Cortex of kidney (tissue), 1 donor: Measurements from ENCODE around the gene ENPP3.
"Not testable (repeated sequence)": the region's sequence is repeated elsewhere in the genome, so short reads cannot be mapped to it uniquely, and the experiment has no call there.

Experiments
- DNase-seq: peaks from one replicate; lab custom pipeline; 2025; lab: John Stamatoyannopoulos, UW

Gene ENPP3

DNA sequence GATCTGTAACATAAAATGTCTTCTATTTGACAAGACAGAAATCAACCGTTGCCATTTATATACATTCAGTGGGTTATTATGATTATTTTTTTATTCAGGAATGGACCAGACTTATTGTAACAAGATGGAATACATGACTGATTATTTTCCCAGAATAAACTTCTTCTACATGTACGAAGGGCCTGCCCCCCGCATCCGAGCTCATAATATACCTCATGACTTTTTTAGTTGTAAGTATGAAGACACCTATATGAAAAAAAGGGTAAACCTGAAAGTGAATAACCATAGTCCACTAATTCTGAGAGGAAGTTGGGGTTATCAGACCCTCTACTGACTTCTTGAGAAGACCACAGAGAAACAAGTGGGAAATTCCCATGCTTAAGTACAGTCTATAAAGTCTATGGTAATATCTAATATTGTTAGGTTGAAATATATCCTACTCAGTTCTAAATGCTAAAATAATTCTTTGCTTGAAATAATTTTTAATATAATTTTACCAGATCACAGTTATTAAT, 48.2 kb downstream of the ENPP3 start:
- DNase-seq, result no peak

GRCh38 chr6:131687022-131687421, 49.9 kb downstream of the ENPP3 start:
- DNase-seq, result no peak

- no peak for DNase-seq
Observed at GRCh38 chr6:131688286-131688685, 51.2 kb downstream of the ENPP3 start.

DNA sequence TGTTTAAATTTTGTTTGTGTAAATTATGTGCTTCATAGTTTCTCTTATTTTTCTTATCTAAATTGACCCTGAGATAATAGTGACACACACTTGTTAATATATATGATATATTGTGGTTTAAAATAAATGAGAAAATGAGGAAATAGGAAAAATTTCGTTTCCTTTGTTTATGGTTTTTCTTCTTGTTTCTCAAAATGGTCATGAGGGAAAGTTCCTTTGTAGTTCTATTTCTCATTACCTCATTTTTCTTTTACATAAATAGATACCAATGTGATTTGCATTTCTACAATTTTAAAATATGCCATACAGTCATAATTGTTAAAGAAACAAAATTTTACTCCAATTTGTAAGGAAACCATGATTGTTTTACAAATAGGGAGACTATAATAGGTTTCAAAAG, 54.9 kb downstream of the ENPP3 start:
- no peak for DNase-seq

DNA sequence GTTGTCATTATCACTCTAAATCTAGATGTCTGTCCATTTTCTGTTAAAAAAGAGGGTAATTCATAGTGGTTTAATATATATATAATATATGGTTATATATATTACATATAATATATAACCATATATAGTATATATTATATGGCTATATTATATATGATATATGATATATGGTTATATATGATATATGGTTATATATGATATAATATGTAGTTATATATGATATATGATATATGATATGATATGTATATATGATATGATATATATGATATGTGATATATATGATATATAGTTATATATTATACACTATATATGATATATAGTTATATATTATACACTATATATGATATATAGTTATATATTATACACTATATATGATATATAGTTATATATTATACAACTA, 55.5 kb downstream of the ENPP3 start:
- no peak for DNase-seq

GRCh38 chr6:131693384-131693783, 56.3 kb downstream of the ENPP3 start:
- no peak for DNase-seq

GRCh38 chr6:131694832-131695426, 57.8 kb downstream of the ENPP3 start:
- DNase-seq, result no peak

DNA sequence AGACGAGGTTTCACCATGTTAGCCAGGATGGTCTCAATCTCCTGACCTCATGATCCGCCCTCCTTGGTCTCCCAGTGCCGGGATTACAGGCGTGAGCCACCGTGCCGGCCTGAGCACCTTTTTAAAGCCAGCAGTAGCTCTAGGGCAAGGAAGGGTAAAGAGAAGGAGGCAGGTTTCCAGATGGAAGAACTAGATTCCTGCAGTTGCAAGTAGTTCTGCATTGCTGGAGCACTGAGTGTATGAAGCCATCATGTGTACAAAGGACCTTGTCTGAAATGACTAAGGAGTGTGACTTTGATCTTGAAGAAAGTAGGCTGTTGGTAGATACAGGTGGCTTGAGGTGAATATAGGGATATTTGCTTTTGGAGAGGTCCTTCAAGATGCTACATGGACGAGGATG, 59.9 kb downstream of the ENPP3 start:
- no peak for DNase-seq

DNA sequence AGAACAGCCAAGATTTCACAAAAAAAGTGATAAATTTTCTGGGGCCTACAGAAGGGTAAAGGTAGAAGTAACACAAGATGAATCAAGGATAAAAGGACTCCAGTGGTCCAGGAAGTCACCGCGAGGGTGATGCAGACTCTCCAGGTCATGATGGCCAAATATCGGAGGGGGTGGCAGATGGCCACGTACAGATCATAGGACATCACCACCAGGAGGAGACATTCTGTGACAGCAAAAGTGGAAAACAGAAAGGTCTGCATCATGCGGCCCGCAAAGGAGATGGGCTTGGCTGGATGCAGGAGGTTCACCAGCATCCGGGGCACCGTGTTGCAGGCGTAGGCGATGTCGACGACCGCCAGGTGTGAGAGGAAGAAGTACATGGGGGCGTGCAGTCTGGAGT, 63.7 kb downstream of the ENPP3 start:
- not testable (repeated sequence) for DNase-seq

- DNase-seq, result not testable (repeated sequence)
Observed at GRCh38 chr6:131703905-131704304, 66.8 kb downstream of the ENPP3 start.

DNA sequence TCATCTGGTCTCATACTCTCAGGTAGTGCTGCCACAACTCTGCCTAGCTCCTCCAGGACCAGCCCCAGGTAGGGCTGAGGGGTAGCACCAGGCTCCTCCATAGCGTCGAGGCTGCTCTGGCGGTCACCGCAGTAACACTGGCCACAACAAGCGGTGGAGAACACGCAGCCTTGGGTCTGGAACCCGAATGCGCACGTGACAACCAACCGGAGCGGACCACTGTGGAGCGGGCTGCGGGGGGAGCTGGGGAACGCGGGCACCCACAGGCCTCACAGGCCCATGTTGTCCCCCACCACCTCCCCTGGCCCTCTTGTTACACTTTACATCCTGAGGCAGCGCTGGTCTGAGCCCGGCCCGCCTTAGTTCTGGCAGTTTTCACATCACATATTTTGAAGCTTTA, 73.8 kb downstream of the ENPP3 start, which contains the start of gene CTAGE9:
Gene CTAGE9, minus strand, starts transcription at position 101 of the 400 bp plus-strand sequence. Its CDS starts 0 bp downstream, at position 101.
- DNase-seq, result not testable (repeated sequence)

- not testable (repeated sequence) for DNase-seq
Observed at GRCh38 chr6:131715567-131715966, 78.5 kb downstream of the ENPP3 start.

GRCh38 chr6:131717836-131718542, 80.9 kb downstream of the ENPP3 start:
- DNase-seq, result no peak

GRCh38 chr6:131721161-131721560, 84.1 kb downstream of the ENPP3 start:
- DNase-seq, result no peak

- no peak for DNase-seq
Observed at GRCh38 chr6:131724114-131724513, 87.0 kb downstream of the ENPP3 start.

DNA sequence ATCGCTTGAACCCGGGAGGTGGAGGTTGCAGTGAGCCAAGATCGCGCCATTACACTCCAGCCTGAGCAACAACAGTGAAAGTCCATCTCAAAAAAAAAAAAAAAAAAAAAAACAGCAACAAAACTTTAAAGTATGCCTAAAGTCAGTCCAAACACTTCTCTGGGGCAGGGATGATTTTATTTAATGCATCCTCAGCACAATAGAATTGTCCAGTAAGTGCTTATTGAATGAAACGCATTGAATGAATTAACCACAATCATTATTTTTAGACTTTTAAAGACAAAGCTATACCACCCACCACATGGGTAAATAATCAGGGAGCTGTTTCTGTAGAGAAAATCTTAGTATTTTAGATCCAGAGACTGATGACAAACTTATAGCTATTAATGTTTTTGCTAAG, 90.4 kb downstream of the ENPP3 start:
- no peak for DNase-seq

- DNase-seq, result no peak
Observed at GRCh38 chr6:131727868-131728267, 90.8 kb downstream of the ENPP3 start.

GRCh38 chr6:131728296-131728939, 91.3 kb downstream of the ENPP3 start:
- DNase-seq, result no peak

GRCh38 chr6:131729550-131729949, 92.4 kb downstream of the ENPP3 start:
- no peak for DNase-seq

- DNase-seq, result no peak
Observed at GRCh38 chr6:131730264-131730663, 93.2 kb downstream of the ENPP3 start.

- DNase-seq, result no peak
Observed at GRCh38 chr6:131731224-131731623, 94.1 kb downstream of the ENPP3 start.

DNA sequence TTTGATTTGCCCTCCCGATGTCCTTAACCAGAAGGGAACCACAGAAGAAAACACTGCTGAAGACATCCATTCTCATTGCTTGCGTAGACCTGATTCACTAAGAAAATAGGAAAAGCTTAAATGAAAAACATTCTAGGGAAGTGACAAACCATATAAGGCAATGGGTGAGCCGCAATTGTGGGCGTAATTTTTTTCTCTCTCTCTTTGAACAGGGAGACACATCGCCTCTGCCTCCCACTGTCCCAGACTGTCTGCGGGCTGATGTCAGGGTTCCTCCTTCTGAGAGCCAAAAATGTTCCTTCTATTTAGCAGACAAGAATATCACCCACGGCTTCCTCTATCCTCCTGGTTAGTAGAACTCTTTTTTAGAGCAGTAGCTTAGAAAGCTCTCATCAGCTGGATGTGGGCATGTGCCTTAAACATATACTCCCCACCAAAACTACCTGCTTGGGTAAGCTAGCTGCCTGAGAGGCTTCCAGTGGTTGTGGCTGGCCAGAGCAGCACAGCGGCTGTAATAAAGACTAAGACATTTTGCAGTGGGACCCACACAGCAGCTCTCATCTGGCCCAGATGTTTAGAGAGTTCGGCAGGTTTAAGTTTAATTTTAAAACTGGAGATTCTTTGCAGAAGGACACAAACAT, 96.4 kb downstream of the ENPP3 start:
- DNase-seq, result no peak
